Stomach (tissue), 9 donors: Measurements from ENCODE around the gene C22orf42. TPM values are rescaled to one million over a fixed set of nuclear protein-coding genes. Genes with fewer than 3 reads are reported as not detected.
A peak's percentile ranks its signal among the peaks of the same experiment; 100 is the strongest.

Experiments used
- DNase-seq, 2 donors: peaks; one replicate each; pipeline versions ENCODE4 v3.0.0 to v3.0.0-alpha.2; 2013 to 2019
- H3K27ac ChIP-seq, 5 donors: fragments of 200-600 bp in 4 of 5; sonication (generic) in 4 of 5; one replicate each; pipeline ENCODE4 v1.5.1; 2013 to 2019; ENCODE audit warnings: mild to moderate bottlenecking in 1 of 5, moderate library complexity in 1 of 5
- H3K27me3 ChIP-seq, 3 donors: fragments of 200-600 bp; sonication (generic); one replicate each; pipeline ENCODE4 v1.5.1; 2017 to 2019; ENCODE audit warnings: mixed run types in 1 of 3
- H3K36me3 ChIP-seq, 4 donors: fragments of 200-600 bp; sonication (generic); 1 replicate in 3 of 4; 2 replicates in 1 of 4; pipeline ENCODE4 v1.5.1; 2016 to 2019
- H3K4me1 ChIP-seq, 4 donors: fragments of 200-600 bp; sonication (generic); one replicate each; pipeline ENCODE4 v1.5.1; 2016 to 2019
- H3K4me3 ChIP-seq, 4 donors: fragments of 200-600 bp; sonication (generic) in 3 of 4; one replicate each; pipeline ENCODE4 v1.5.1; 2016 to 2019; ENCODE audit warnings: mild to moderate bottlenecking in 1 of 4
- H3K9me3 ChIP-seq, 4 donors: fragments of 200-600 bp; sonication (generic); one replicate each; pipeline ENCODE4 v1.5.1; 2016 to 2019
- EP300 ChIP-seq: sonication (generic); formaldehyde crosslinking; IDR thresholded peaks from one replicate; pipeline ENCODE4 v1.6.1; 2017; ENCODE audit warnings: antibody characterized with exemption
- POLR2A ChIP-seq, 4 donors: fragments of 450-650 bp; IDR thresholded peaks; one replicate each; pipeline ENCODE4 v1.6.1; 2016; ENCODE audit warnings: antibody characterized with exemption in 4 of 4, control low read depth in 2 of 4, mild to moderate bottlenecking in 1 of 4, moderate library complexity in 1 of 4
- POLR2AphosphoS5 ChIP-seq, 3 donors: sonication (generic); formaldehyde crosslinking; IDR thresholded peaks; one replicate each; pipeline ENCODE4 v1.6.1; 2016; ENCODE audit warnings: antibody characterized with exemption in 3 of 3
- WGBS, 5 donors: extraction: QIAGEN DNeasy Blood & Tissue Kit in 3 of 5; methylation state at CpG; one replicate each; pipeline versions ENCODE4 v1.1.5 to v1.1.7; 2013 to 2018; 5-methylcytosine and 5-hydroxymethylcytosine counted together
- intact Hi-C: fragments of 100-400 bp; cut with DNase I; formaldehyde crosslinking; loops from one replicate; pipeline ENCODE4 v1.15.1; 2023; ENCODE audit warnings: low total_unique reads
- polyA plus RNA-seq, 3 donors: library from polyadenylated mRNA; stranded (reverse); fragments of 200-250 nt; gene quantifications; one replicate each; pipeline ENCODE4 v1.2.3, GENCODE V29; 2013
- total RNA-seq, 5 donors: library from RNA; depleted of rRNA; stranded (reverse); fragments of >200 nt; gene quantifications; one replicate each; pipeline versions ENCODE4 v1.1.0 to v1.2.3, GENCODE V29; 2014 to 2016
- TF ChIP-seq, protein P1 (sequence below), 7 experiments: fragments of 450-650 bp in 4 of 7; fragments of 200-600 bp in 3 of 7; sonication (generic) in 3 of 7; IDR thresholded peaks; one replicate each; pipeline ENCODE4 v1.5.1; 2016 to 2019; ENCODE audit warnings: antibody characterized with exemption in 7 of 7, control low read depth in 2 of 7, mild to moderate bottlenecking in 1 of 7
- donor health status: healthy with polysubstance abuse.
- donor health status: Bipolar disorder and iron deficiency.
- donor health status: healthy.

The C22orf42 gene
- total and polyA plus RNA-seq, 8 donors, result 0.13 TPM; not detected in 7

DNA sequence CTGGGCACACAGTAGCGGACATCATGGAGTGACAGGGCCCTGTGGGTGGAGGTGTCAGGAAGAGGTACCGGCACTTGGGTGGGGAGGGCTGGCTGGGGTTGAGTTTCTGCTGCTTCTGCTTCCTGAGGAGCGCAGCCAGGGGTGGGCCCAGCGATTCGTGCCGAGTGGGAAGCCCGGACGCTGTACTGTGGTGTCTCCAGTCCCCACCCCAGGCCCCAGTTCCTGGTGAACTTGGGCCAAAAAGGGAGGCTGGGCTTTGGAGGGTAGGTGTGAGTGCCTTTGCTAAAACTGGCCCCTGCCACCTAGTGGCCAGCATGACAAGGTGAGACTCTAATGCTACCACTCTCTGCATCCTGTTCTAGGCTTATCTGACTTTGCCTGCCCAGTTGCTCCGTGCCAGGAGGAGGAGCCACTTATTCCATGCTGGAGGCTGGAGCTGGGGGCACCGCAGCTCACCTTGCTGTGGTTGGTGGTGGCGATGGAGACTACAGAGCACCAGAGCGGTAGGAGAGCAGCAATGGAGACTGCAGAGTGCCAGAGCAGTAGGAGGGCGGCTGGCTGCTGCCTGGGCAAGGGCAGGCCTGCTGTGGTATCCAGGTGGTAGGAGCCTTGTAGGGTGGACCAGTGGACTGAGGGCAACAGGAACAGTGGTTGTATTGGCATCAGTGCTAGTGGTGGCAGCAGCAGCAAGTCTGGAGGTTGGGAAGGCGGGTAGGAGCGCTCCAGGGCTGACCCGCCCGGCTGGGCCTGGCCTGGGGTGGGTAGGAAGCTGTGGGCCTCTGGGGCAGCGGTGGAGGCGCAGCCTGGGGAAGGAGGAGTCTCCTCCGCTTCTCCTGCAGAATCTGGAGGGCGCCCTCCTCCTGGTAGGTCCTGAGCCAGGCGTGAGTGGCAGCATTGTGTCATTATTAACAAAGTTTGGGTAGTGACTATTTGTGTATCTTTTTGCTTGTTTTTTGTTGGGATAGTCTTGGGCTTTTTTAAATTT lies 48.0 kb upstream of the C22orf42 start:
- intact Hi-C loops, result no loop called here
- no peak for TF ChIP-seq POLR2A (IDR thresholded peaks at IDR 0.05)
- TF ChIP-seq, protein P1, sequence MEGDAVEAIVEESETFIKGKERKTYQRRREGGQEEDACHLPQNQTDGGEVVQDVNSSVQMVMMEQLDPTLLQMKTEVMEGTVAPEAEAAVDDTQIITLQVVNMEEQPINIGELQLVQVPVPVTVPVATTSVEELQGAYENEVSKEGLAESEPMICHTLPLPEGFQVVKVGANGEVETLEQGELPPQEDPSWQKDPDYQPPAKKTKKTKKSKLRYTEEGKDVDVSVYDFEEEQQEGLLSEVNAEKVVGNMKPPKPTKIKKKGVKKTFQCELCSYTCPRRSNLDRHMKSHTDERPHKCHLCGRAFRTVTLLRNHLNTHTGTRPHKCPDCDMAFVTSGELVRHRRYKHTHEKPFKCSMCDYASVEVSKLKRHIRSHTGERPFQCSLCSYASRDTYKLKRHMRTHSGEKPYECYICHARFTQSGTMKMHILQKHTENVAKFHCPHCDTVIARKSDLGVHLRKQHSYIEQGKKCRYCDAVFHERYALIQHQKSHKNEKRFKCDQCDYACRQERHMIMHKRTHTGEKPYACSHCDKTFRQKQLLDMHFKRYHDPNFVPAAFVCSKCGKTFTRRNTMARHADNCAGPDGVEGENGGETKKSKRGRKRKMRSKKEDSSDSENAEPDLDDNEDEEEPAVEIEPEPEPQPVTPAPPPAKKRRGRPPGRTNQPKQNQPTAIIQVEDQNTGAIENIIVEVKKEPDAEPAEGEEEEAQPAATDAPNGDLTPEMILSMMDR (IDR thresholded peaks at IDR 0.05), result peak in 5 of 7 experiments; percentile 39 to 60 (median 42)
- WGBS, 5 donors, result 68 to 75% (median 70%) methylated on average over 15 to 22 of the region's 22 CpGs
- Histone ChIP-seq H3K4me1 (peaks cover 0 to 32% (median 14%) of the 10 kb centered on the region in 4 donors), H3K27ac (no peak overlapping the region), H3K9me3 (no peaks in the 10 kb centered on the region), H3K36me3 (no peaks in the 10 kb centered on the region), H3K4me3 (no peak overlapping the region), H3K27me3 (peaks cover 12 to 49% (median 22%) of the 10 kb centered on the region in 3 donors)
- DNase-seq, result peak; percentile 51 to 63

DNA sequence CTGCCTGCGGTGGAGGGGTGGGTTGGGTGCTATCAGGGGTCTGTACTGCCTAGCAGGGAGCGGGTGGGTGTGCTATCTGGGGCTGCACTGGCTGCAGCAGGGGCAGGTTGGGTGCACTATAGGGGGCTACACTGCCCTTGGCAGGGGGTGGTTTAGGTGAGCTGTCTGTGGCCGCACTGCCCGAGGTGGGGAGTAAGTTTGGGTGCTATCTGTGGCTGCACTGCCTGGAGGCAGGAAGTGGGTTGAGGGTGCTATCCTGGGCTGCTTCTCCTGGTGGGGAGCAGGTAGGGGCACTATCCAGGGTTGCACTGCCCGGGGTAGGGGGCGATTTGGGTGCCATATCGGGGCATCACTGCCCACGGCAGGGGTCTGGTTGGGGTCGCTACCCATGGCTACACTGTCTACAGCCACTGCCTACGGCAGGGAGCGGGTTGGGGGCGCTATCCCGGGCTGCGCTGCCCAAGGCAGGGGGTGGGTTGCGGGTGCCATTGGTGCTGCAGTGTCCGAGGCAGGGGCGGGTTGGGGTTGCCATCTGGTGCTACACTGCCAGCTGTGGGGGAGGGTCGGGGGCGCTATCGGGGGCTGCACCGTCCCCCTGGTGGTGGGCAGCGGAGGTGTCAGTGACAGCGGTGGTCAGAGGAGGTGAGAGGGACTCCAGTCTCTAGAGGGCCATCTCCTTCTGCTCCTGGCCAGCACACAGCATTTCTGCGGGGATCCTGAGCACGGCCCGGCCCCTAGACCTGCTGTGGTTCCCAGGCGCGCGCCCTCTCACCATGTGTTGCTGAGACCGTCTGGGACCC lies 47.1 kb upstream of the C22orf42 start:
- TF ChIP-seq, protein P1 (IDR thresholded peaks at IDR 0.05), result no peak
- TF ChIP-seq POLR2AphosphoS5 (IDR thresholded peaks at IDR 0.05), result no peak
- no peak for TF ChIP-seq EP300
- H3K4me3 ChIP-seq, result no peak overlapping the region
- peaks cover 0 to 32% (median 14%) of the 10 kb centered on the region in 4 donors for H3K4me1 ChIP-seq
- WGBS, 5 donors, result 81 to 88% (median 85%) methylated on average over 18 to 30 of the region's 30 CpGs
- no peaks in the 10 kb centered on the region for H3K9me3 ChIP-seq
- H3K27ac ChIP-seq, result no peak overlapping the region
- no peak for DNase-seq
- intact Hi-C loops, result no loop called here
- peaks cover 12 to 52% (median 22%) of the 10 kb centered on the region in 3 donors for H3K27me3 ChIP-seq
- no peaks in the 10 kb centered on the region for H3K36me3 ChIP-seq

DNA sequence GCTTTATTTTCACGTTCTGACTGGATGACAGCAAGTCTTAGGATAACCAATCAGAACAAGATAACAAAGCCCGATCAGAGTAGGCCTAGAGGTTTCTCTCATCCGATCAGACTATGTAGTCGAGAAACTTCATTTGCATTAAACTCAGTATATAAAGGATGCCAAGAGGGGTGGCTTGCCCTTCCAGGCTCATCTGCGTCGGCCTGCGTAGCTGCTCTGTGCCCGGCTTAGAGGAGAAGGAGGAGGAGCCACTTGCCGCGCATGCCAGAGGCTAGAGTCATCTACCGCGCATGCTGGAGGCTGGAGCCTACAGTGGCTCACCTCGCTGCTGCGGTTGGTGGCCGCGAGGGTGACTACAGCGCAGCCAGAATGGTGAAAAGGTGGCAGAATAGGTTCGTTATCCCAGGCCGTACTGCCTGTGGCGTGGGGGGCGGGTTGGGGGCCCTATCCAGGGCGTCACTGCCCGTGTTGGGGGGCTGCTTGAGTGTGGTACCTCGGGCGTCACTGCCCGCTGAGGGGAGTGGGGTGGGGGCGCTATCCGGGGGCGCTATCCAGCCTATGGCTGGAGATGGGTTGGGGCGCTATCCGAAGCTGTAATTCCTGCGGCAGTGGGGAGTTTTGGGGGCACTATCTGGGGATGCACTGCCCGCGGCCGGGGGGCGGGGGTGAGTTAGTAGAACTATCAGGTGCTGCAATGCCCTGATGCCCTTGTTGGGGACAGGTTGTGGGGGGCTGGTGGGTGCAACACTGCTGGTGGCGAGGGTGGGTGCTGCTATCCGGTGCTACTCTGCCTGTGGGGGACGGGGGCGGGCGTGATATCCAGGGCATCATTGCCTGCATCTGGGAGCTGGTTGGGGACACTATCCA lies 46.0 kb upstream of the C22orf42 start, which contains the start of gene RFPL2:
Gene RFPL2, minus strand, starts transcription at position 218 of the 867 bp plus-strand sequence. CDS start 2,622 bp downstream, outside the sequence.
- intact Hi-C loops, result no loop called here
- peak in 1 of 2 donors; percentile 44 for DNase-seq
- Histone ChIP-seq H3K9me3 (no peaks in the 10 kb centered on the region), H3K27ac (no peak within 1 kb of the TSS), H3K27me3 (peaks cover 12 to 52% (median 22%) of the 10 kb centered on the region in 3 donors), H3K4me3 (peak within 1 kb of the TSS in 3 of 4 donors; percentile 4 to 22 (median 13)), H3K4me1 (peaks cover 0 to 32% (median 14%) of the 10 kb centered on the region in 4 donors), H3K36me3 (no peaks in the 10 kb centered on the region)
- WGBS, 5 donors, result 63 to 79% (median 73%) methylated on average over 38 to 41 of the region's 41 CpGs
- no peak for TF ChIP-seq POLR2AphosphoS5 (IDR thresholded peaks at IDR 0.05)
- no peak for TF ChIP-seq EP300
- no peak for TF ChIP-seq POLR2A (IDR thresholded peaks at IDR 0.05)
- TF ChIP-seq, protein P1 (IDR thresholded peaks at IDR 0.05), result no peak
